Adrenal gland (tissue), 5 donors: ENCODE results near the gene INSYN1.

Experiments used
- CTCF ChIP-seq, 6 experiments: fragments of 450-650 bp in 4 of 6; fragments of 200-600 bp in 2 of 6; sonication (generic) in 1 of 6; IDR thresholded peaks; 1 replicate in 5 of 6; 2 replicates in 1 of 6; pipeline versions ENCODE4 v1.5.1 to v1.8.0; 2016 to 2021; ENCODE audit warnings: antibody characterized with exemption in 6 of 6, mild to moderate bottlenecking in 2 of 6, moderate library complexity in 1 of 6
- POLR2A ChIP-seq, 2 donors: fragments of 450-650 bp; IDR thresholded peaks; one replicate each; pipeline ENCODE4 v1.6.1; 2017; ENCODE audit warnings: antibody characterized with exemption in 2 of 2, mild to moderate bottlenecking in 2 of 2, moderate library complexity in 1 of 2
- donor health status: DM: no; HTN: no; CAD: no.

- no peak for TF ChIP-seq POLR2A (IDR thresholded peaks at IDR 0.05)
- no peak for TF ChIP-seq CTCF (IDR thresholded peaks at IDR 0.05)
These were observed 1.3 kb upstream of the INSYN1 start for GRCh38 chr15:73754461-73754860.
